ENCODE measurements around the gene DYRK1A. TPM values are rescaled to one million over a fixed set of nuclear protein-coding genes. Genes with fewer than 3 reads are reported as not detected.

DYRK1A gene
- total RNA-seq, 1 donor from 2014 or later, result 23.6 TPM

- TF ChIP-seq, protein P1, sequence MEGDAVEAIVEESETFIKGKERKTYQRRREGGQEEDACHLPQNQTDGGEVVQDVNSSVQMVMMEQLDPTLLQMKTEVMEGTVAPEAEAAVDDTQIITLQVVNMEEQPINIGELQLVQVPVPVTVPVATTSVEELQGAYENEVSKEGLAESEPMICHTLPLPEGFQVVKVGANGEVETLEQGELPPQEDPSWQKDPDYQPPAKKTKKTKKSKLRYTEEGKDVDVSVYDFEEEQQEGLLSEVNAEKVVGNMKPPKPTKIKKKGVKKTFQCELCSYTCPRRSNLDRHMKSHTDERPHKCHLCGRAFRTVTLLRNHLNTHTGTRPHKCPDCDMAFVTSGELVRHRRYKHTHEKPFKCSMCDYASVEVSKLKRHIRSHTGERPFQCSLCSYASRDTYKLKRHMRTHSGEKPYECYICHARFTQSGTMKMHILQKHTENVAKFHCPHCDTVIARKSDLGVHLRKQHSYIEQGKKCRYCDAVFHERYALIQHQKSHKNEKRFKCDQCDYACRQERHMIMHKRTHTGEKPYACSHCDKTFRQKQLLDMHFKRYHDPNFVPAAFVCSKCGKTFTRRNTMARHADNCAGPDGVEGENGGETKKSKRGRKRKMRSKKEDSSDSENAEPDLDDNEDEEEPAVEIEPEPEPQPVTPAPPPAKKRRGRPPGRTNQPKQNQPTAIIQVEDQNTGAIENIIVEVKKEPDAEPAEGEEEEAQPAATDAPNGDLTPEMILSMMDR (conservative IDR thresholded peaks at IDR 0.05; ENCODE audit: low read depth, low read length), result no peak
- DNase-seq (ENCODE audit: low read depth), result no peak
- no peak overlapping the region for H3K4me3 ChIP-seq (ENCODE audit: low read depth, low read length)
These were observed 88.4 kb downstream of the DYRK1A start for GRCh38 chr21:37454869-37455503.

DNA sequence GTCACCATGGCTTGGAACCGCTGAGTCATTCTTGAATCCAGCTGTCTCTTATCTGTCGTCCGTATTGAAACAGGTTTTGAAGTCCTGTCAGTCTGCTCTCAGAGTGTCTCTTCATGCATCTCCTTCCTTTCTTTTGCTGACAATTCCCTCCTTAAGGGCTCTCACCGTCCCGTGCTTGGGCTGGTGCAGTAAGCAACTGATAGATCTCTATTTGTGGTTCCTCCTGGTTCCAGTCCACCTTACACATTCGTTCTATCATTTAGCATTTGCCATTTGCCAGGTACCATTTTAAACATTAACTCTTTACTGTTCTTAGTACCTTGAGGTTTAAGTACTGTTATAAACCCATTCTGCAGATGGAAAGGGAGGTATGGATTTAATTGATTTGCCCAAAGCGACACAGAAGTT is 88.9 kb downstream of the DYRK1A start:
- TF ChIP-seq, protein P1 (conservative IDR thresholded peaks at IDR 0.05; ENCODE audit: low read depth, low read length), result no peak

GRCh38 chr21:37458669-37459276 is 92.2 kb downstream of the DYRK1A start:
- DNase-seq (ENCODE audit: low read depth), result no peak
- TF ChIP-seq, protein P1 (conservative IDR thresholded peaks at IDR 0.05; ENCODE audit: low read depth, low read length), result no peak
- no peak overlapping the region for H3K4me3 ChIP-seq (ENCODE audit: low read depth, low read length)

More for the DNA sequence above, 88.9 kb downstream of the DYRK1A start:
- H3K4me3 ChIP-seq (ENCODE audit: low read depth, low read length), result no peak overlapping the region
- no peak for DNase-seq (ENCODE audit: low read depth)

DNA sequence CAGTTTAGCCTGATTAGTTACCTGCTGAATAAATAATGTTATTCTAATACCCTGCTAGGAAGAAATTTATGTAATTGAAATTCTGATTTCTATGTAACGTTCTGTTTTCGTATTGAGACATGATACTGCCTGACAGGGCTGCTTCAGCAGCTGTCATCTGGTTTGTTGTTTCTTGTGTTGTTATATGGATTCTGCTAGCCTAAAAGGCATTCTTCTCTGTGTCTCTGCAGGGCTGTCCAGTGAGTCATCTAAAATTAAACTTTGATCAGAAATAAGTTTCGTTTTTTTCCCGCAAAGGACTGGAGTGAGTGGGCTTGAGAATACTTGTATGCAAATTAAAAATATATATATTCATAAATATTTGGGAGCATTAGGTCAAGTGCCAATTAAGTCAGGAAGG is 93.0 kb downstream of the DYRK1A start:
- DNase-seq (ENCODE audit: low read depth), result no peak
- TF ChIP-seq, protein P1 (conservative IDR thresholded peaks at IDR 0.05; ENCODE audit: low read depth, low read length), result no peak
- H3K4me3 ChIP-seq (ENCODE audit: low read depth, low read length), result no peak overlapping the region

DNA sequence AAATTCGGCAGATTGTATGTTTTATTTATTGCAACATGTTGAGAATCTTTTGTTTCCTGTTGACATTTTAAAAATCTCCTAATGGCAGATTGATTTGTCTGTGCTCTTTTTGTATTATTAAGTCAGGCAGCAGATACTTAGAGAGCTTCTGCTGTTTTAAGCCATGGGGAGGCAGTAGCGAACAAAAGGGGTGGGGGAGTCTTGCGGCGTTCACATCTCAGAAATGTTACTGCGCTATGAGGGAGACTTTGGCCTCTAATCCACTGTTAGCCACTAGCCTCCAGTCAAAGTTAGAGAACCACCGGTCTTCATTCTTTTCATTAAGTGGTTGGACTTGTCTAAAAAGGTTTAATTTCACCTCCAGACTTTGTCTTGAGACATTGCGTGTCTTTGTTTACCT is 93.6 kb downstream of the DYRK1A start:
- no peak overlapping the region for H3K4me3 ChIP-seq (ENCODE audit: low read depth, low read length)
- TF ChIP-seq, protein P1 (conservative IDR thresholded peaks at IDR 0.05; ENCODE audit: low read depth, low read length), result peak; percentile 52
- DNase-seq (ENCODE audit: low read depth), result no peak

DNA sequence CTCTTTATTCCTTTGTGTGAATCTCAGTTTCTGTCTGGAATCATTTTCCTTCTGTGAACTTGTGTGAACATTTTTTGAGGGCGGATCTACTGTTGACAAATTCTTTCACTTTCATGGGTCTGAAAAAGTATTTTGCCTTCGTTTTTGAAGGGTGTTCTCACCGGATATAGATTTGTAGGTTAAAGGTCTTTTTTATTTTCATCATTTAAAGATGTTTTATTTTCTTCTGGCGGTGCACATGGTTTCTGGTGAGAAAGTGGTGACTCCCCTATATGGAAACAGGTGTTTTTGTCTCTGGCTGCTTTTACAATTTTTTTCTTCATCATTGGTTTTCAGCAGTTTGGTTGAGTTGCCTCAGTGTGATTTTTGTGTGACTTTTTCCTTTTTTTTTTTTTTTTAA is 94.9 kb downstream of the DYRK1A start:
- DNase-seq (ENCODE audit: low read depth), result no peak
- no peak overlapping the region for H3K4me3 ChIP-seq (ENCODE audit: low read depth, low read length)
- TF ChIP-seq, protein P1 (conservative IDR thresholded peaks at IDR 0.05; ENCODE audit: low read depth, low read length), result no peak

Measured in epithelial cell of proximal tubule (primary cell).